HG02840 (cell line): ENCODE measurements around the gene NOL4.

Experiments
- ATAC-seq: cut with Tn5 transposase; IDR thresholded peaks from one replicate; pipeline ENCODE4 v1.9.1; 2021; ENCODE audit warnings: mild to moderate bottlenecking, moderate library complexity, moderate number of reproducible peaks; ENCODE audit not compliant: unreplicated experiment, low FRiP score

Gene NOL4

GRCh38 chr18:34203866-34204265, 20.8 kb downstream of the NOL4 start:
- no peak for ATAC-seq

- ATAC-seq = no peak
Measured at GRCh38 chr18:34196256-34196655, 28.5 kb downstream of the NOL4 start.

DNA sequence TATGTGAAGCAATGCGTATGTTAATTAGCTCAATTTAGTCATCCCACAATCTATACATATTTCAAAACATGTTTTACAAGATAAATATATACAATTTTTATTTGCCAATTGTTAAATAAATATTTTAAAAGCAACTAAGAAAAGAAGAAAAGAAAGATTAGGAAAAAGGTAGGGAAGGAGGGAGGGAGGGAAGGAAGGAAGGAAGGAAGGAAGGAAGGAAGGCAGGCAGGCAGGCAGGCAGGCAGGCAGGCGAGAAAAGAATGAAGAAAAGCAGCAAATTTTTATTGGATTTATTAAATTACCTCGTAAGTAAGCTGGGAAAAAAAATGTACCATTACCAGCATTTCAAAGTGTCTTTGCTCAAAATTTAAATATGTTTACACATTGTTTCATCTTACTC, 30.5 kb downstream of the NOL4 start:
- no peak for ATAC-seq

DNA sequence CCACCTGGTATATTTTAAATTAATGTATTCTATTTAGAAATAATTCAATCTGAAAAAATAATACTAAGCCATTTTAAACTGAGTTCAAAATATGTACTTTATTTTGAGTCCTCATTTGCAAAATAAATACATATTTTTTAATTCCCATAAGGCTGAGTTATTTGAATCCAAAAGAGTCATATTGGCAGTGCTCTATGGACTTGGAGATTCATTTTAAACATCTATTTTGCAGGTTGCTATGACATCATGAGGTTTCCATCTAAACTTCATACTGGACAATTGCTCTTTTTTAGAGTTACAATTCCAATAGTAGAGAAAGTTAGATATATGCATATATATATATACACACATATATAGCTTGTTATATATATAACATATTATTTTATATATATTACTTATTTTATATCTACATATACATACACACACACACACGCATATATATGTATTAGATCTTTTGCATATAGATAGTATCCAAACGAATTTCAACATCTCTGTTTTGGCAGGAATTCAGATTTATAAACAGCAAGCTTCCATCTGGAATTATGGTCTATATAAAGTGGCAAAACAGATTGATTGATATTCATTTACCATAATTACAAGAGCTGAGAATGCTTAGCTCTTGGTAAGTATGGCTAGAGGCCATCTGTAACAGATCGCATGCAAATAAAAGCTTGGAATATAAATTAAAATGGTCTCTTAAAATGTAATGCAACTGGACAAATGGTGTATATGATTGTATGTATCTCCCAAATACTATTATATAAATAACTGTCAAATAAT, 34.9 kb downstream of the NOL4 start:
- no peak for ATAC-seq
